COLO829 (cell line): ENCODE measurements around the gene ANKRD18B.
"Not testable (repeated sequence)": the region's sequence is repeated elsewhere in the genome, so short reads cannot be mapped to it uniquely, and the experiment has no call there.

Experiments used
- DNase-seq: peaks from one replicate; pipeline ENCODE4 v3.0.0; 2012; ENCODE audit warnings: low spot score

The ANKRD18B gene

GRCh38 chr9:33523397-33524305 is at the start of gene ANKRD18B:
ANKRD18B (plus strand) TSS chr9:33524251; CDS start chr9:33524490, 239 bp downstream.
- DNase-seq = peak; percentile 15

- no peak for DNase-seq
Observed at GRCh38 chr9:33475357-33475756, 48.7 kb upstream of the ANKRD18B start.

GRCh38 chr9:33476503-33476902 is 47.5 kb upstream of the ANKRD18B start:
- DNase-seq = no peak

GRCh38 chr9:33480106-33480505 is 43.9 kb upstream of the ANKRD18B start:
- DNase-seq = no peak

DNA sequence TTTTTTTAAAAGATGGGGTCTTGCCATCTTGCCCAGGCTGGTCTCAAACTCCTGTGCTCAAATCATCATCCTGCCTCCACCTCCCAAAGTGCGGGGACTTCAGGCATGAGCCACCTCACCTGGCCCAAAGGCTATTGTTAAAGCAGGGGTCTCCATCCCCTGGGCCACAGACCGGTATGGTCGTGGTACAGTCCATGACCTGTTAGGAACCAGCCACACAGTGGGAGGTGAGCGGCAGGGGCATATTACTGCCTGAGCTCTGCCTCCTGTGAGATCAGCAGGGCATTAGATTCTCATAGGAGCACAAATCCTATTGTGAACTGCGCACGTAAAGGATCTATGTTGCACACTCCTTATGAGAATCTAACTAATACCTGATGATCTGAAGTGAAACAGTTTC is 43.1 kb upstream of the ANKRD18B start:
- no peak for DNase-seq

DNA sequence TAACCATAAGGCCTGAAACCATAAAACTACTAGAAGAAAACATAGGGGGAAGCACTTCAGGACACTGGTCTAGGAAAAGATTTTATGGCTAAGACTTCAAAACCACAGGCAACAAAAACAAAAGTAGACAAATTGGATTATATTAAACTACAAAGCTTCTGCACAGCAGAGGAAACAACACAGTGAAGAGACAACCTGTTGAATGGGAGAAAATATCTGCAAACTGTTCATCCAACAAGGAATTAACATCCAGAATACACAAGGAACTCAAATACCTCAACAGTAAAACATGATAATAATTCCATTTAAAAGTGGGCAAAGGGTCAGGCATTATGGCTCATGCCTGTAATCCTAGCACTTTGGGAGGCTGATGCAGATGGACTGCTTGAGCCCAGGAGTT is 38.7 kb upstream of the ANKRD18B start:
- DNase-seq = not testable (repeated sequence)

DNA sequence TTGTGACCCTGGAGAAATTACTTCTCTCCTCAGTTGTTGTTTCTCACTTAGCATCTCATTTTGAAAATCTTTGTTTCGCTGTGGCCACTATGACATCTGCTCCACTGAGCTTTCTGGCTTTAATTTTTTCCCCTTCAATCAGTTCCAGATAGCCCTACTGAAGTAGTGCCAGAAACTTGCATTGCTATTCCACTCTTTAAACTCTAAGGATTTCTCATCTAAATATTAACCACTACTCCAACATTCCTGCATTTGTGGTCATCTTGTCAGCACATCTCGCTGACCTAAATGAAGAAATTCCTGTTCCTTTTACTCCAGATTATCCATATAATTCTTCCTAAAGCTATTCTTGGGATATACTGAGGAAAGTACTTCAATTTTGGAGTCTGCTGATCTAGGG is 35.0 kb upstream of the ANKRD18B start:
- no peak for DNase-seq

DNA sequence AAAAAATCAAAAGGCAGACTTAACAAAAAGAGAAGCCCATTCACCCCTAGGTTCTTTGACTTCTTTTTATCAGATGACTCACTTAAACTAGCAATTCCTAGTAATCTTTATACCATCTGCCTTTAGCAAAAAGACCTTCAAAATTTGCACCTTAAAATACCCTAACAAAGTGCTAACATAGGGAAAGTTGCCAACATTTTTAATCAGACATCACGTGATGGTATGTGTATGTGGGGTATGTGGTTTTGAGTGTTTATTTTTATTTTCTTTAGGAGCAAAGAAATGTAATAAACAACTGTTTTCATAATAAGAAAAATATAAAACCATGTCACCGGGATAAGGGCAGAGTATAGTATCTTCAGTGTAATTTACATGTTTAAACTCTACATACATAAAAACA is 30.2 kb upstream of the ANKRD18B start:
- DNase-seq = not testable (repeated sequence)

GRCh38 chr9:33498387-33498786 is 25.7 kb upstream of the ANKRD18B start:
- DNase-seq = peak; percentile 10

GRCh38 chr9:33506626-33507370 is 17.3 kb upstream of the ANKRD18B start:
- DNase-seq = peak; percentile 64

DNA sequence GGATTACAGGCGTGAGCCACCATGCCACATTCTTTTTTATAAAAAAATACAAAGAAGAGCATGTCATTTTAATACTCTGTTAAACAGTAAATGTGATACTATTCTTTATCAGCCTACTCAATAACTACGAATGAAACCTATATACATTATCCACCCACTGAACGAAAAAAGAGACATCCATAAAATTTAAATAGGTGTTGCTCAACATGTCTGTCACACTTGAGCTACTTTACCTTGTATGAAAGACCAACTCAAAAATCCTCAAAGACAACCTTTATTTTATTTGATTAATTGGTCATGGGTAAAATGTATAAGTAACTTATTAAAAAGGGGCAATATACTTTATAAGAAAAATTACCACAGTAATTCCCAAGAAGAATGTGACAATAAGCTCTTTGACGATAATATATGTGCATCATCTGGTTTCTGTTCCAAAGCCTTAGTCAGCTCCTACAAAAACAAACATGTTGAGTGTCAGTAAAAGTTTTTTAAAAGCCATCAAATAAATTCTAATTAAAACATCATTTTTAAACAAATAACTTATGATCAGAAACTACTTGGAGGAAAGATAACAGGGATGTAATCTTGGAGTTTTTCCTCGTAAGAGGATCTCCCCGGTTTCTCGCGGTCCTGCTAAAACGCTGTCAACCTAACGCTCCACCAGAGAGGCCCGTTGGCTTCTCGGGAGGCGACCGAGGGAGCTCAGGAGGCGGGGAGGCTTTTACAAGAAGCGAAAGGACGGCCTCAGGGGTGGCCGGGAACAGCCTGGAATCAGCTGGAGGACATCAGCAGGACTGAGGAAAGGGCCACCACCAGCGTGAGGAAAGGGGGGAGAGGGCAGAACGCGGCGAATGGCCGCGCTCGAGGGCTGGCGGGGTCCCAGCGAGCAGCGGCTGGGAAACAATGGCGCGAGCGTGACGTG is 13.5 kb upstream of the ANKRD18B start:
- peak; percentile 10 for DNase-seq

DNA sequence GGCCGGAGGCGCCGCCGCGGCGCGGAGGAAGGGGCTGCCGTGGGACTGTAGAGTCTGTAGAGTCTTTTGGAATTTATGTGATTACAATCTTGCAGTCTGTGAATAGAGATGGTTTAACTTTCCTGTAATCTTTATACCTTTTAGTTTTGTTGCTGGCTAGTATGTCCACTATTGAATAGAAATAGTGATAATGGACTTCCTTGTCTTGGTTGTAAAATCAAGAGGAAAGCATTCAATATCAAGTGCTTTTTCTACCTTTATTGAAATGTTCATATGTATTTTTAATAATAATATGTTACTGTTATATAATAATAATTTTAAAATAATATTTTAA is 12.9 kb upstream of the ANKRD18B start:
- not testable (repeated sequence) for DNase-seq

- peak; percentile 57 for DNase-seq
Observed at GRCh38 chr9:33512535-33512934, 11.5 kb upstream of the ANKRD18B start.

GRCh38 chr9:33515342-33515995 is 8.6 kb upstream of the ANKRD18B start:
- not testable (repeated sequence) for DNase-seq

GRCh38 chr9:33516397-33516796 is 7.7 kb upstream of the ANKRD18B start:
- DNase-seq = not testable (repeated sequence)

DNA sequence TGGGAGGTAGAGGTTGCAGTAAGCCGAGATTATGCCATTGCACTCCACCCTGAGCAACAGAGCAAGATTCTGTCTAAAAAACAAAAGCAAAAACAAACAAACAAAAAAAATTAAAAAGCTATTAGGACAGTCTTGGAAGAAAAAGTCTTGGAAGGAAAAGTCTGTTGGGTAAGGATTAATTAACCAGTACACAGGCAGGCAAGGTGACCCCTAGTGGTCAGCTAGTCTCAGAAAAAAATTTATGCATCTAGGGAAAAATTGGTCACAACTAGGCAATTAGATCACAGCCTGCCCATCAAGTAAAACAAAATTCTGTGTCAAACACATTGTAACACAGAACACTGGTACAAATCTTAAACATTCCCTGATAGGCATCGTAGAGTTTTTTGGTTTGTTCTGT is 6.7 kb upstream of the ANKRD18B start:
- DNase-seq = peak; percentile 28

- not testable (repeated sequence) for DNase-seq
Observed at GRCh38 chr9:33517934-33518577, 6.0 kb upstream of the ANKRD18B start.

DNA sequence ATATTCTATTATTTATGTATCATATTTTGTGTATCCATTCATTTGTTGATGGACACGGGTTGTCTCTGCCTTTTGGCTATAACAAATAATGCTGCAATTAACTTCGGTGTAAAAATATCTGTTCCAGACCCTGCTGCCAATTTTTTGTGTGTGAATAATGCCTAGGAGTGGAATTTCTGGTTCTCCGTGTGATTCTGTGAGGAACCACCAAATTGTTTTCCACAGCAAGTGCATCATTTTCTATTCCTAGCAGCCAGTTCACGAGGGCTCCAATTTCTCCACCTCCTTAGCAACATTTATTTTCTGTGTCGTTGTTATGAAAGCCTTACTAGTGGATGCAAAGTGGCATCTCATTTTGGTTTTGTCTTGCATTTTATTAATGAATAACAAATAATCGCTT is 2.2 kb upstream of the ANKRD18B start:
- DNase-seq = not testable (repeated sequence)

DNA sequence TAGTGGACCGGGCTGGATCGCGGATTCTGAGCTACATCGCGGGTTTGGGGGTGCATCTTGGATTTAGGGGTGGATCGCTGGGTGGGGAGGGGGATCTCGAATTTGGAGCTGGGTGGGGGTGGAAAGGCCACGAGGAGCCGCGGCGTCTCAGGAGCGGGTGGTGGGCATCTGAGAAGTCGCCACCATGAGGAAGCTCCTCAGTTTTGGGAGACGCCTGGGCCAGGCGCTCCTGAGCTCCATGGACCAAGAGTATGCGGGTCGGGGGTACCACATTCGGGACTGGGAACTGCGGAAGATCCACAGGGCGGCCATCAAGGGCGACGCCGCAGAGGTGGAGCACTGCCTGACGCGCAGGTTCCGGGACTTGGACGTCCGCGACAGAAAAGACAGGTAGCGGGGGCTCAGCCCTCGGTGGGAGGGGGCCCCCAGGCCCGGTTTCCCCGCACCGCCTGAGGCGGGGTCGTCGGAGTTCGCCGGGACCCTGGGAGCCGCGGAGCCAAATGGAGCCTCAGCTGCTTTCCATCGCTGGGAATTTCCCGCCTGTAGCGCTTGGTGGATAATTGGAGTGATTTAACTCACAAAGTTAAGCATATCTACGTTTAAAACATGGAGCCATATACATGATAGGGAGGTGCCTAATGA is 376 bp downstream of the ANKRD18B start:
- DNase-seq = no peak

DNA sequence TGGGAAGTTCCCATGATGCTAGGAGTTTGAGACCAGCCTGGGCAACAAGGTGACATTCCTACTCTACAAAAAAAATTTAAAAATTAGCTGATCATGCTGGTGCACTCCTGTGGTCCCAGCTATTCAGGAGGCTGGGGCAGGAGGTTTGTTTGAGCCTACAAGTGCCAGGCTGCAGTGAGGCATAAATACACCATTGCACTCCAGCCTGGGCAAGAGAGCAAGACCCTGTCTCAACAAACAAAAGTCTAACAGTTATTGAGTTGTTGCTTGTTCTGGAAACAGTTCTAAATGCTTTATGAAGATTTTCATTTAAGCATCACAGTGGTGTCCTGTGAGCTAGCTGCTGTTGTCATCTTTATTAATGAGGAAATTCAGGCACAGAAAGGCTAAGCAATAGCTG is 4.0 kb downstream of the ANKRD18B start:
- not testable (repeated sequence) for DNase-seq
